Activated CD4-positive, alpha-beta T cell treated with anti-CD3 and anti-CD28 coated beads for 24 hours (primary cell): Measurements from ENCODE around the gene CASTOR1.

Experiments used
- DNase-seq, 2 donors: peaks; one replicate each; pipeline ENCODE4 v3.0.0-alpha.2; 2020; ENCODE audit warnings: low read depth in 2 of 2

CASTOR1 gene

DNA sequence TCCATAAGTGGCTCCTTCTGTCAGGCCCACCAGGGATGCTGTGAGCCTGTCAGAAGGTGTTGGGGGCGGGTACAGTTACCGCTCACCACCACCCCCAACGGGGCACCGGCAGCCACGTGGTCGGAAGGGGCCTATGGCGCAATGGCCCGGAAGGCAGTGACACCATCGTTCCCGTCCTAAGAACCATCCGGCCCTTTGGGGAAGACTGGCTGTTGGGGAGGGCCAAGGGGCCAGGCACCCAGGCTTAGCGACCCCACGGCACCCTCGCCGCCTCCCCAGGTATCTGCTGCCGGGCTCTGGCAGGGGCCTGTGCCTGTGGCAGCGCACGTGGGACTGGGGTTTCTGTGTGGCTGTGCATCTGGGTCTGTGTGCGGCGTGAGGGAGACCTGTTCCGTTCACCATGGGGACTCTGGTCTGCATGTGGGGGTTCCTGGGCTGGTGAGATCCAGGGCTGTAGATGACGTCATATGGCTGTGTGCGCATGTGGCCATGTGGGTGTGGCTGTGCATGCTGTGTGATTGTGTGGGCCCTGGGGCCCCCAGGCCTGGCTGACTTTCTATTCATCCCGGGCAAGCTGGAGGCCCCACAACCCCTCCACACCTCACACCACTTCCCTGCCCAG lies 23.4 kb downstream of the CASTOR1 start:
- peak; percentile 73 to 80 for DNase-seq

DNA sequence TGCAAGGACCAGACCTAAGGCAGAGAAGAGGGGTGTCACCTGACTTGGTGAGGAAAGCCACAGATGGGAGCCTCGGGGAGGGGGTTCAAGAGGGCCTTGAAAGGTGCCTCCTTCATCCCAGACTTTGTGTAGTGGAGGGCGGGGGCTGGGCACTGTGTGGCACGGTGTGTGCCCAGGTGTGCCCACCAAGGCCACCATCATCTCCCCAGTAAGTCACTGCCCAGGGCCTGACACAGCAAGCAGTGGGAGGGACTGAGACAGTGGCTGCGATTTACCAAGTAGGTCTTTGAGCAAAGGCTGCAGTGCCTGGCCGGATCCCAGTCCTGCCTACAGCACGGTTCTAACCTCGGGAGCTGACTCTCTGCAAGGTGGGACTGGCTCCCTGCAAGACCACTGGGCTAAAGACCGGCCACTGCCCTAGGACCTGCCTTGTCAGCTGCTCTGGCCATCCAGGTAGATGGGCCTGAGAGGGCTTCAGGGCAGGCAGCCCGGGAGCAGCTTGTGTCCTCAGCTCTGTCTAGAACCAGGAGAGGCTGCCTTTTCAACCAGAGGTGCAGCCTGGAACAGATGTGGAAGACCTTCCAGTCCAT lies 24.1 kb downstream of the CASTOR1 start:
- no peak for DNase-seq

DNA sequence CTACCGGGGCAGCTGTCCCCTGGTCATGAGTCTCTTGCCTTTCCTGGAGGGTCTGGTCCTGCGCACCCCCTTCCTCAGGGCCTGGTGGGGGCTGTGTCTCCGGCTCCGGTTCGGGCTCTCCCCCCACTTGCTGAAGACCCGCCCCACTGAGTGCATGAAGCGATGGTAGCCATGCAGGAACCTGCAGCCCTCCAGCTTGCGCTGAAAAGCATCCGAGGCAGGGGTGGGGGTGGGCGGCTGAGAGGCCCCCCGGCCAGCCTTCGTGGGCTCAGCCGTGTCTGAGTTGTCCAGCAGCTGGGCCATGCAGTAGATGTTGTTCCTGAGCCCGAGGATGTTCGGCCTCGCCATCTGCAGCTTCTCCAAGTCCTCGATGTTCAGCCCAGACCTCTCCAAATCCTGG lies 25.4 kb downstream of the CASTOR1 start:
- no peak for DNase-seq

DNA sequence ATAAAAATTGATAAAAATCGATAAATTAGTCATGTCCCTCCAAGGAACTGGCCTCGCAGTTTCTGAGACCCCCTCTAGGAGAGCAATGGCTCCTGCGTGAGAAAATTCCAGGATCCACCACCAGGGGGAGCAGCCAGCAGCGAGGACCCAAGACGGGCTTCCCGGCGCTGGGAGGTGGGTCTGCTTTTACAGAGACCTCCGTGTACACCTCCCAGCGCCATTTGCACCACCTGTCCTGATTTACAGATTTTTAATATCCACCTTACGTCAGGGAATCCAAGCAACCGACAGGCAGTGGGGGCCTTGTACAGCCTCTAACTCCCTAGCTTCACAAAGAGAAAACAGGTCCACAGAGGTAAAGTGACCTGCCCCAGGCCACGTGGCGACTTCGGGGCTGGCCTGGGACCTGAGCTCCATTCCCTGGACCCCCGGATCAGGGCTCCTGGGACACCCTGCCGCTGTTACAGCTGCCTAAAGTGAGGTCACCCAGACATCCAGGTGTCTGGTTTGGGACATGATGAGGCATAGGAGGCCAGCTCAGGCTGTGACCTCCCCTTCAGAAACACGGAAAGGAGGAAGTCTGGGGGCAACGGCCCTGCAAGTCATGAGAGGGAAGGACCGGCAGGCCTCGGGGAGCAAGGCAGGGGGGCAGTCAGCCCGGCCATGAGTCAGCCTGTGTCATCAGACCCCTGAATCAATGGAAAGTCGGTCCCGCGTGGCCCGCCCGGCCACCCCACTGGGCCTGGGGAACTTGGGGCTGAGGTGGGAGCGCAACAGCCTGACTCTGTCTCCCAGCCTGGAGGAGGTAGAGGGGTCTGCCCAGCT lies 26.2 kb downstream of the CASTOR1 start:
- DNase-seq, result peak; percentile 78 to 79

DNA sequence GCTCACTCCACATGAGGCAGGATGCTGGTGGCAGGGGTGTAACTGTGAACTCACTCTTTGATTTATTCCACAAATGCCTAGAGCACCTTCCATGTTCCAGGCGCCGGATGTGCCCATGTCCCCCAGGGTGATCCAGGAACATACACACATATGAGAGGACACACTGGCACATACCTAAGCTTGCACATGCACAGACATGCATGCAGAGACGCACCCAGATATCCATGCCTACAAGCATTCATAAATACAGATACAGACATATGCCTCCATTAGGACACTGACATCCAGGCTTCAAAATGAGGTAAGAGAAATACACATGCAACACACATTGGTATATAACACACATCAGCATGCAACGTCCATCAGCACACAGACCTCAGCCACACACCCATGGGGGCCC lies 27.2 kb downstream of the CASTOR1 start:
- DNase-seq, result no peak

DNA sequence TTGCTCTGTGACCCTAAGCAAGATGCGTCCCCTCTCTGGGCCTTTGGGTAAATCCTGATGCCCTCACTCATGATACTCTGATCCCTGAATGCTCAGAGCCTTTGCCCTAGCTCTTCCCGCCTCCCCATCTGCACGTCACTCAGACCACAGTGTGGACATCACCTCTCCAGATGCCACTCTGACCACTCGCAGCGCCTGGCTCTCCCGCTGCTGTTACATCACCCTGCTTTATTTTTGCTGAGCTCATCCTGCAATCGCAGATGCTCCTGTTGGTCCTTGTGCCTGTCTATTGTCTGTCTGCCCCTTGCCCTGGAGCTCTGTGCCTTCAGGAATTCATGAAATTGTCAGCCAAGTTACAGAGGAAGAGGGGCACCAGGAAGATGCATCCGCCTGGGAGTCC lies 28.2 kb downstream of the CASTOR1 start:
- no peak for DNase-seq

DNA sequence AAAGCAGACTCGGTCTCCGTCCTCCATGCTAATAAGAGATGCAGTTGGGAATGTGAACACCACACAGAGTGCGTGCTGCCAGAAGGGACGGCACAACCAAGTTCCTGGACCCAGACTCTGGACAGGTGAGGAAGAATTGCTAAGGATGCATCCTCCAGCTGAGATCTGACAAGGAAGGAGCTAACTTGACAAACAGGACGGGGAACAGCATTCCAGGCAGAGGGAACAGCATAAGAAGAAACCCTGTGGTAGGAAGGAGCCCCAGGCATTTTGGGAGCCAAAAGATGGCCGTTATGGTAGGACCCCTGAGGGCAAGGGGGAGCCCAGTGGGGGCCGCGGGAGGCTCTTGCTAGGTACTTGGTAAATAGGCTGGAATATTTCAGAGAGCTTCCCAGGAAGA lies 28.6 kb downstream of the CASTOR1 start:
- no peak for DNase-seq

DNA sequence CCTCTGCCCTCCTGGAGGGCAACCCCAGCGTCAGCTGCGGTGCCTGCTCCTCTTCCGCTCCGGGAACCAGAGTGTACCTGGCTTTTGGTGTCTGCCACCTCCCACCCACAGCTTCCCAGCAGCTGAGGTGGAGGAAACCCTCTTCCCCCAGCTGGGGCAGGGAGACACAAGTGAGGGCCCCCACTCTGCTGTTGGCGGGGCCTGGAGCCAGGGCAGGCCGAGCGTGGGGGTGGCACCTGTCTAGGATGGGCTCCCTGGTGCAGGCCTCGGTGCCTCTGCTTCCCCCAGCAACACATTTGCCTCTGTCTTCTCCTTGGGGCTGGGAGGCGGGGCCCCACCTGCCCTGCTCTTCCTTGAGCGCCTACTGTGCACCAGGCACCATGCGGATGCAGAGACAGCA lies 29.0 kb downstream of the CASTOR1 start:
- no peak for DNase-seq

DNA sequence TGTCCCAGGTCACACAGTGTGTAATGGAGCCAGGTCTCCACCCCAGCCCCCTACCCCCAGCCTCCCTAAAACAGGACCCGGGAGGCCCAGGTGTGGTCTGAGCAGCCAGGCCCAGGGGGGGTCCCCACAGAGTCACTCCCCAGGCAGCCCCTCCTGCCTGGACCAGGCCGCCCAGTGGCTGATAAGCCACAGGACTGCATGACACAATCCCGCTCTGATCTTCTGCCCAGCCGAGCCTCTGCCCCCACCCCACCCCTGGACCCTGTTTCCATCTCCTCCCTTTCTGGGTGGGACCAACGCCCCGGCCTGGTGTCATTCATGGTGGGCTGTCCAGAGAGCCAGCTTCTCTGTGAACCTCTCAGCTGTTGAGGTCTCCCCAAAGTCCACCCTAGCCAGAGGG lies 35.0 kb downstream of the CASTOR1 start:
- DNase-seq, result no peak

DNA sequence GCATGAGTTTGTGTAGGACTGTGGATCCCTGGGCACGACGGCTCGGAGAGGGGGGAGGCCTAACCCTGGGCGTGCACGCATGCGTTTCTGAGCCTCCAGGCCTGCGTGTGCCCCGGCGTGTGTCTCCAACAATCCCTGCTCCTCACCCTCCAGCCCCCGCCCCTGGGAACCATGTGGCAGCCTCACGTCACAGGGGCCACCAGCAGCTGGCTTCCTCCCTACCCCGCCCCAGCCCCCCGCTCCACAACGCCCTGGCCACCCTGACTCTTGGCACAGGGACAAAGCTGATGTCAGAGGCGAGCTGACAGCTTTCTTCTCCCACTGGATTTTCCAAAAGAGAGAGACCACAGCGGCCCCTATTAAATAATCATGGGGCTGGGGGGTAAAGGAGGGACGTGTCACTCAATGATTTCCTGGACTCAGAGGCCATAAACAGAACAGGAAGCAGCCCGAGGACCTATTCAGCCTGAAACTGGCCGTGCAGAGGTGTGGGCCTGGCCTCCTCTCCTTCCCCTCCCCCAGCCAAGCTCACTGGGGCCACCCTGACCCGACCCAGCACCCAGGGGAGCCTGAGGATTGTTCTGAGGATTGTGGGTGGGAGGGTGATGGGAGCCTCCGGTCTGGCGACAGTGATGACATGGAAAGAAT lies 36.0 kb downstream of the CASTOR1 start:
- no peak for DNase-seq

DNA sequence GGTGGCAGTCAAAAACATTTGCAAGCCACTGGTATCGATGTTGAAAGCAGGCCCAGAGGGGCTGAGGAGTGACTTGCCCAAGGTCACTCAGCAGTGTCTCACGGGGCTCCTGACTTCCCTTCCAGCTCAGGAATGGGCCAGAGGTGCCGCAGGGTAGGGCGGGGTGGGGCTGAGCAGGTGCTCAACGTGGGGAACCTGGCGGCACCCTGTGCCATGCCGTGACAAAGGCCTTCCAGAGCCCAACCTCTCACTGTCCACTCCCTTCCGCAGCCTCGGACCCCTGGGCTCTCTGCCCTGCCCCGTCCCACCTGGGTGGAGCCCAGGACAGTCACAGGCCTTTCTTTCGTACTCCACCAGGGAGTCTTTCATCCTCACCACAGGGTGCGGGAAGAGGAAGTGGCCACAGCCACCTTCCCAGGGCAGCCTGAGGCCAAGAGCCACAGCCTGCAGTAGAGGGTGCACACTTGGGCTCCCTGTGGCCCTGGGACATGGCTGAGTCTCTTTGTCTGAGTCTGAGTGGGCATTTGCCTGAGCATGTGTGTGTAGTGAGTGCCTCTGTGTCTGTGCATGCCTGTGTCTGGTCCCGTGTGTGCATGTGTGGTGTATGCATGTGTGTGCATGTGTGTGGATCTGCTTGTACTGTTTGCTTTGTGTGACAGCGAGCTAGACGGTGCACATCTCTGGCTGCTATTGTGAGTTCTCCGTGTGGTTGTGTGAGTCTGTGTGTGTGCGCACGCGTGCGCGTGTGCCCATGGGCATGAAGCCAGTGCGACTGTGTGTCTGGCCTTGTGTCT lies 36.7 kb downstream of the CASTOR1 start:
- DNase-seq, result no peak

DNA sequence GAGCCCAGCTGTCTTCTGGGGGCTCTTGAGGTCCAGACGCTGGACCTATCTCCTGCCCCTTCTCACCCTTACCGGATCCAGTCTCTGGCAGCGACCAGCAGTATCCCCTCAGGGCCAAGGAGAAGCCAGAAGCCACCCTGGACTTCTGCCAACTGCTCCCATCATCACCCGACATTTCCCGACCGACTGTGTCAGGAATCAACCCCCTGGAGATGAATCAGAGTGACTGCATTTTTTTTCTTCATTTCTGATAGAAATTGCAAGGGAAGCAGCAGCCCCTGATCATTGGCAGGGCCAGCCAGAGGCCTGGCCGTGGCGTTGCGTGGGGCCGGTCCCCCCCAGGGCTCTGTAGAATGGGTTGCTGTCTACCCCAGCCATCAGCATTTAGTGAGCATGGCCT lies 37.6 kb downstream of the CASTOR1 start:
- no peak for DNase-seq

DNA sequence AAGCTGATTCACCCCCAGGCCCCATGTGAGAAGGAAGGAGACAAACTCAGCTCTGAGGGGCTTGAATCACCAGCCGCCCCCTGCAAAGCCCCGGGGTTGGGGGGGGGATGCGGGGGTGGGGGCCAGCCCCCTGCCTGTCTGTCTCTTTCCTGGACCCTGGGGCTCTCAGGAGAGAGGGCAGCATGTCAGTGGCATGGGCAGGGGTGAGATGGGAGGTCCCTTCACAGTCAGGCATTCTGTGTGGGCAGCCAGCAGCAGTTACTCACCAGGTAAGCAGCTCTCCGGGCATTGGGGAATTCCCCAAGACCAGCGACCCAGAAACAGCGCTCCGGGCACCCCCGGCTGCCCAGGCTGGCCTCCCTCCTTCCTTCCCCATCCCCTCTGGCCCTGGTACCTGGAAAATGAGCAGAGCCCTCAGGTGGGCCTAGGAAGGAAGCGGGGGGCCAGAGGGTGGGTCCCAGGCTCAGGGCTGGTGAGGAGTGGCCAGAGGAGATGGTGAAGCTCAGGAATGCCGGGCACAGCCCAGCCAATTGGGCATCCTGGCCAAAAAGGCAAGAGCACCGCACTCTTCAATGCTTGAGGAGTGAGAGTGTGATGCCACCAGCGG lies 38.5 kb downstream of the CASTOR1 start:
- no peak for DNase-seq

DNA sequence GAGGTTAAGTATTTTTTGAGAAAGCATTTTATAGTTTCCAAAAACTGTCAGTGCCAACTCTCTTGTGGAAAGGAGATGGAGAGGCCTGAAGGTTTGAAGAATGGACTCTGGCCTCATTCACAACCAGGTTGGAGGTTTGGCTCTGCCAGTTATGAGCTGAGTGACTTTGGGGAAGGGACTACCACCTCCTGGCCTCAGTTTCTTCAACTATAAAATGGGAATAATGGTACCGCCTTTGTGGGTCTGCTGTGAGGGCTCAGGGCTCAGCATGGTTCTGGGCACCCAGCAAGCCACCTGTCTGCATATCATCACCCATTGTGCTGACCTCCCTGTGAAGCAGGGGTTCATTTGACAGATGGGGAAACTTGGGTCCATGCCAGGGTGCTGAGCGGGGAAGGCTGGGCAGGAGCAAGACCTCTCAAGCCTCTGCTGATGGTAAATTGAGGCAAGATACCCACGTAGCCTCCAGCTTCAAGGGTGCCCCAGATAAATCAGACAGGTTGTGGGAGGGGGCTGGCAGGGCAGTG lies 39.2 kb downstream of the CASTOR1 start:
- no peak for DNase-seq

DNA sequence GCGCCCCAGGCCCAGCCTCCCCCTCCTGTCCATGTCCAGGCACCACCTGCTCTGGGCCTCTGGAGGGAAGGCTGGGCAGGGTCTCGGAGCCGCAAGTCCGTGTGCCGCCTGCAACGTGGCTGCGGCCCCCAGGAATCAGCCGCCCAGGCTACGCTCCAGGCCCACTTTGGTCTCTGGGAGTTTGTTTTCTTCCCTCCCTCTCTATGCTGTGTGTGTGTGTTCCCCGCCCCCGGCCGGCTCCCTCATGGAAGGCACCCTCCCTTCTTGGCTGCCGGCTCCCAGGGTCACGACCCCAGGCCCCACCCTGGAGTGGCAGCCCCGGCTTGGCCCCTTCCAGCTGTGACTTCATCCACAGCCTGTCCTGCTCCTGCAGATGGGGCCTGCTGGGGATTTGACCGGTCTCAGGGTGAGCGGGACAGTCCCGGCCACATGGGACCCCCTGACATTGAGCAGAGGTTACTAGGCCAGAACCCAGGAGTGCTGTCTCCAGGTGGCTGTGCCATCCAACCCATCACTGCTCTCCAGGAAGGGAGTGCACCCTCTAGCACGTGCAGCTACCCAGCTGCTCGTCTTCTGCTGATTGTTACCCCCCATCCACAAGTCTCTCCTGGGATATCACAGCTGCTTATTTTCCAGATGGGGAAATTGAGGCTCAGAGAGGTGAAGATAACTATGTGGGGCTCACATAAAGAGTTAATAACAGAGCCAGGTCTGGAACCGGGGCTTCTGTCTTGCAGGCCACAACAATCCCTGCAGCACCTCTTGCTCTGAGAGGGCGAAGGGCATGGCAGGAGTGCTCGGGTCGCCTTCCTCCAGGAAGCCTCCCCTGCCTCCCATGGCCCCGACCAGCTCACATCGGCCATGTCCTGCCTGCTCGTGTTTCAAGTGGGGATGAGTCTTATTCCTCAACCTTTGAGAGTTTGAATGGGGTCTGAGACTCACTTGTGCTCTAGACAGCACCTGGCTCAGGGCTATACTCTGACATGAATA lies 40.0 kb downstream of the CASTOR1 start:
- no peak for DNase-seq

DNA sequence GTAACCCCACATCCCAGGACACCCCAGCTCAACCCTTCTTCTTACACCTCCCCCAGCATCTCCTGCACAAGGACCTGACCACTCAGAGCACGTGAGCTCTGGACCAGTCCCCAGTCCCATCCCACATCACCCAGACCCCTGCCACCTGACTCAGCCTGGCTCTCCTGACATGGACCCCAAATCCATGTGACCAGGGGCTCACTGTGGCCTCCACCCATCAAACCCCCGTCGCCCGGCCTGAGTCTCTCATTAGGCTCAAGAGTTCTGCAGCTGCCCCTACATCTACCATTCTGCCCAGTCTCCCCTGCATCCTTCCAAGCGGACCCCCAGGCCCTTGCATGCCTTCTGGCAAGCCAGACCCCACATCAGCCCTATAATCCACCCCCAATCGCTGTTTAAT lies 40.8 kb downstream of the CASTOR1 start:
- no peak for DNase-seq

DNA sequence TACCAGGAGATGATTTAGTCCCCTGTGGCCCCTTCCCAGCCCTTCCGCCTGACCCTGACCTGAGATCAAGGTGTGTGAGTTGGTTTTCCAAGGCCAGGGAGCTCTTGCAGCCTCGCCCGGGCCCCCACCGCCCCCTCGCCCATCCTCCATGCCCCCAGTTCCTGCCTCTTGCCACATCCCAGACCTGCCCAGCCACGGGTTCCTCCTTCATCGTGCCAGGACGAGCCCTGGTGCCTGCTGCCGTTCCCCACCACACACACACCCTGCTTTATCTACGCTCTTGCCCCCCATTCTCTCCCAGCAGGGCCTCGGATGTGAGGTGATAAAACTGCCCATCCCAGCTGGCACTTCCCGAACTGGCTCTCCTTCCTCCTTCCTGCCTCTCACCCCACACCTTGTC lies 41.3 kb downstream of the CASTOR1 start:
- DNase-seq, result no peak

DNA sequence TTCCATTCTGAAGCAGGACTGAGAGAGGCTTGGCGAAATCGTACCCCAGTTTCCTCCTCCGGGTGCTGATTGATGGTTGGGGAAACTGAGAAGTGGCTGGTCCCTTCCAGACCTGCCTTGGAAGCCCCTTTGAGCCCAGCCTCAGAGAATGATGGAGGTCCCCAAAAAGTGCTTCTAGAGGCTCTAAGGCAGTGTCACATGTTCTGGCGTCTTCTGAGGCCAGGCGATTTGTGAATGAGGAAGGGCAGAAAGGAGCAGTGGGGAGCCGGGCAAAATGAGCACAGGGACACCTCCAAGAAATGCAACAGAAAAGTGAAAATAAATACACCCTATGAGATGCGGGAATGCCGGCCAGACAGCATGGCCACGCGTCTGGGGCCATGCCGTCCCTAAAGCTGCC lies 41.7 kb downstream of the CASTOR1 start:
- no peak for DNase-seq

DNA sequence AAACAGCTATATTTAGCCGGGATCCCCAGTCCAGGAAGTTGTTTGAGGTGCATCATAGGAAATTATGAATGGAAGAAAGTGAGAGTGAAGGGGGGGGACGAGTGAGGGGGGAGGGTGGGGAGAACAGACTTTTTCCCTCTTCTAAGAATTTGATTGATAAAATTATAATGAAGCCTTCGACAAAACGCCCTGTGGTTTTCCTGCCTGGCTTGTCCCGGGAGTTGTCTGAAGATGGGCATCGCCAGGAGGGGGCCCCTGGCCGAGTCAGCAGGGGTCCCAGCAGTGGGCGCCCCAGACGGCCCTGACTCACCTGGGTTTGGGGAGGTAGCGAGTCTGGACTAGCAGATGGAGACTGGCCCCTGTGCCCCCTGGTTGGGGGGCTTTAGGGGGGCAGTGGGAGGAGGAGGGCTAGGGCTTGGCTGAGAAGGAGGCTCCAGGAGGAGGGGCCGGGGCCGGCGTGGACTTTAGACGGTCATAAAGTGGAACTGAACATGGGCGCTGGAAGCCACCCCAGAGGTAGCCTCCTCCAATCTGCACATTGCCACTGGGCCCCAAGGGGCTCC lies 42.4 kb downstream of the CASTOR1 start:
- no peak for DNase-seq
